Endothelial cell of umbilical vein (primary cell): ENCODE results near the gene PPP1R9A. TPM values are rescaled to one million over a fixed set of nuclear protein-coding genes. Genes with fewer than 3 reads are reported as not detected.

ENCODE experiments used
- BruUV-seq: library from RNA; stranded (reverse); fragments of 400-500 nt; replicated peaks from 2 replicates; lab custom pipeline; 2021; lab: Mats Ljungman, UMichigan
- CTCF ChIA-PET: fragments of 300-600, 350-600 bp; sonication (Branson Sonifier 250); formaldehyde crosslinking; loops from one replicate; lab custom pipeline; 2021; ENCODE audit warnings: antibody characterized with exemption, inconsistent platforms; lab: Charles Lee
- POLR2A ChIA-PET: fragments of 300-600, 350-600 bp; sonication (Branson Sonifier 250); formaldehyde crosslinking; loops from one replicate; lab custom pipeline; 2021; ENCODE audit warnings: antibody characterized with exemption, inconsistent platforms; lab: Charles Lee
- DNase-seq: peaks from one replicate; pipeline ENCODE4 v3.0.0-alpha.2; 2011; ENCODE audit warnings: low read depth, low spot score
- FAIRE-seq: peaks from 2 replicates; lab custom pipeline; 2011; peaks lifted over from hg19 to GRCh38; lab: Jason Lieb, UNC
- H2AFZ ChIP-seq: 2 replicates; pipeline ENCODE4 v1.6.0; 2012; ENCODE audit warnings: low read depth, low read length, control low read depth, inconsistent platforms
- H3K27ac ChIP-seq: 2 replicates; pipeline ENCODE4 v1.5.1; 2011; ENCODE audit warnings: low read depth, mild to moderate bottlenecking, control low read depth, low read length, moderate library complexity; ENCODE audit not compliant: insufficient read depth
- H3K27me3 ChIP-seq, 2 experiments: 2 replicates each; pipeline versions ENCODE4 v1.6.0 to v1.6.1; 2011; ENCODE audit warnings: low read length in 2 of 2, mixed read lengths in 1 of 2; ENCODE audit not compliant: control insufficient read depth in 2 of 2, insufficient read depth in 2 of 2
- H3K36me3 ChIP-seq, 2 experiments: 2 replicates in 1 of 2; 3 replicates in 1 of 2; pipeline ENCODE4 v1.5.1; 2011; ENCODE audit warnings: low read length in 2 of 2, mild to moderate bottlenecking in 1 of 2, moderate library complexity in 1 of 2; ENCODE audit not compliant: control insufficient read depth in 2 of 2, insufficient read depth in 2 of 2; ENCODE audit errors: extremely low read depth in 1 of 2
- H3K4me1 ChIP-seq: 3 replicates; pipeline ENCODE4 v1.5.1; 2011; ENCODE audit warnings: mild to moderate bottlenecking, low read length; ENCODE audit not compliant: control insufficient read depth, insufficient read depth; ENCODE audit errors: extremely low read depth
- H3K4me2 ChIP-seq: 2 replicates; pipeline ENCODE4 v1.6.1; 2011; ENCODE audit warnings: low read length, control low read depth, mixed read lengths; ENCODE audit not compliant: insufficient read depth
- H3K4me3 ChIP-seq, 3 experiments: fragments of 200-600 bp in 1 of 3; sonication (generic), shearing (Covaris generic) in 1 of 3; replicated peaks in 1 of 3; 2 replicates each; pipeline ENCODE4 v1.5.1; 2011 to 2016; ENCODE audit warnings: control low read depth in 3 of 3, low read length in 3 of 3, mild to moderate bottlenecking in 2 of 3, inconsistent platforms in 1 of 3, low read depth in 1 of 3, moderate library complexity in 1 of 3; ENCODE audit not compliant: insufficient read depth in 1 of 3
- H3K79me2 ChIP-seq: 2 replicates; pipeline ENCODE4 v1.6.0; 2012; ENCODE audit warnings: low read length, inconsistent platforms; ENCODE audit not compliant: control insufficient read depth, insufficient read depth
- H3K9ac ChIP-seq: replicated peaks from 2 replicates; pipeline ENCODE3; 2011; ENCODE audit warnings: low read length, control low read depth; ENCODE audit not compliant: insufficient read depth; ENCODE audit errors: extremely low read depth
- H3K9me1 ChIP-seq: replicated peaks from 3 replicates; pipeline ENCODE4 v1.6.0; 2011; ENCODE audit warnings: mild to moderate bottlenecking, low read length; ENCODE audit not compliant: control insufficient read depth, insufficient read depth; ENCODE audit errors: extremely low read depth
- H3K9me3 ChIP-seq: replicated peaks from 2 replicates; pipeline ENCODE4 v1.5.1; 2012; ENCODE audit warnings: low read length, inconsistent platforms; ENCODE audit not compliant: control insufficient read depth, insufficient read depth
- H4K20me1 ChIP-seq: replicated peaks from 2 replicates; pipeline ENCODE3; 2011; ENCODE audit warnings: mild to moderate bottlenecking, low read length; ENCODE audit not compliant: control insufficient read depth, insufficient read depth; ENCODE audit errors: extremely low read depth
- CTCF ChIP-seq, 2 donors: IDR thresholded peaks; 1 replicate in 1 of 2; 2 replicates in 1 of 2; pipeline ENCODE4 v1.5.1; 2011; ENCODE audit warnings: low read length in 2 of 2, mild to moderate bottlenecking in 2 of 2, moderate library complexity in 2 of 2, control low read depth in 1 of 2, inconsistent platforms in 1 of 2, low read depth in 1 of 2; ENCODE audit not compliant: insufficient read depth in 1 of 2; ENCODE audit errors: extremely low read depth in 1 of 2
- EZH2 ChIP-seq: IDR thresholded peaks from 2 replicates; pipeline ENCODE4 v1.6.1; 2012; ENCODE audit warnings: borderline replicate concordance, low read depth, mild to moderate bottlenecking, moderate library complexity, low read length, inconsistent platforms; ENCODE audit not compliant: severe bottlenecking
- FOS ChIP-seq: IDR thresholded peaks from 2 replicates; pipeline ENCODE4 v1.6.1; 2011; ENCODE audit warnings: mild to moderate bottlenecking, low read length, moderate library complexity, borderline replicate concordance; ENCODE audit not compliant: insufficient read depth
- GATA2 ChIP-seq: IDR thresholded peaks from 2 replicates; pipeline ENCODE4 v1.7.0; 2011; ENCODE audit warnings: low read depth, mild to moderate bottlenecking, moderate library complexity, mixed read lengths, low read length; ENCODE audit not compliant: insufficient read length, insufficient read depth
- JUN ChIP-seq: IDR thresholded peaks from 2 replicates; pipeline ENCODE4 v1.6.1; 2011; ENCODE audit warnings: borderline replicate concordance, low read depth; ENCODE audit not compliant: insufficient read length, insufficient read depth
- MAX ChIP-seq: IDR thresholded peaks from 2 replicates; pipeline ENCODE4 v1.6.1; 2011; ENCODE audit not compliant: insufficient read depth, insufficient read length
- MYC ChIP-seq: IDR thresholded peaks from one replicate; pipeline ENCODE4 v1.6.1; 2011; ENCODE audit warnings: mild to moderate bottlenecking, low read depth, low read length
- POLR2A ChIP-seq: IDR thresholded peaks from 2 replicates; pipeline ENCODE4 v1.6.1; 2012; ENCODE audit warnings: low read depth, mild to moderate bottlenecking, control low read depth, low read length
- POLR2AphosphoS5 ChIP-seq: IDR thresholded peaks from 2 replicates; pipeline ENCODE4 v1.6.1; 2012; ENCODE audit warnings: low read depth, mild to moderate bottlenecking, control low read depth, low read length, moderate library complexity; ENCODE audit not compliant: insufficient read depth
- dilution Hi-C: fragments of 300-500 bp; cut with MboI; formaldehyde crosslinking; loops from one replicate; pipeline ENCODE4 v1.15.0; 2019; ENCODE audit warnings: low sequenced_read_pairs; ENCODE audit not compliant: extremely low pct_ligation_motif_present
- intact Hi-C: fragments of 100-400 bp; cut with micrococcal nuclease; formaldehyde crosslinking; loops from one replicate; pipeline ENCODE4 v1.10.0; 2022
- polyA plus RNA-seq, 4 experiments: library from polyadenylated mRNA; depleted of rRNA in 3 of 4; stranded (reverse) in 3 of 4; unstranded in 1 of 4; fragments of >200 nt; gene quantifications; 2 replicates each; pipeline versions ENCODE4 v1.2.1 to v1.2.3, GENCODE V29; 2011 to 2012; ENCODE audit warnings: missing spikeins in 1 of 4
- total RNA-seq: library from RNA; stranded (reverse); gene quantifications from 2 replicates; pipeline ENCODE4 v1.2.3, GENCODE V29; 2021

The PPP1R9A gene
- total and polyA plus RNA-seq, 2 donors (not counting 3 experiments of a cell fraction or from before 2014, with no cell fraction given) = 0.50 to 3.0 TPM

GRCh38 chr7:95026018-95026417 lies 118.6 kb downstream of the PPP1R9A start:
- no peaks in the 10 kb centered on the region for H3K27me3 ChIP-seq
- H3K9ac ChIP-seq = no peak overlapping the region
- no TSS peak for BruUV-seq
- intact Hi-C loops = no loop called here
- H3K4me2 ChIP-seq = no peak overlapping the region
- ChIA-PET POLR2A (no interaction called here), CTCF (interaction anchor here (1.4 kb wide), 1 partner anchor 577 kb away, joined by 3 read pairs; no protein-coding TSS in a partner anchor)
- H3K36me3 ChIP-seq = no peaks in the 10 kb centered on the region
- no peaks in the 10 kb centered on the region for H3K9me1 ChIP-seq
- TF ChIP-seq POLR2A = no peak
- TF ChIP-seq JUN = no peak
- no peak for TF ChIP-seq FOS
- TF ChIP-seq MAX = no peak
- TF ChIP-seq POLR2AphosphoS5 = no peak
- no peak for TF ChIP-seq CTCF (IDR thresholded peaks at IDR 0.05; ENCODE audit: extremely low read depth in 1 of 2, insufficient read depth in 1 of 2, low read depth in 1 of 2, low read length in 2 of 2)
- no peak for TF ChIP-seq GATA2
- no peak for TF ChIP-seq EZH2
- TF ChIP-seq MYC = no peak
- no peaks in the 10 kb centered on the region for H3K79me2 ChIP-seq
- no peaks in the 10 kb centered on the region for H3K4me1 ChIP-seq
- DNase-seq (no peak), FAIRE-seq (no peak)
- no peak overlapping the region for H2AFZ ChIP-seq
- no peak overlapping the region for H3K27ac ChIP-seq
- H3K4me3 ChIP-seq = no peak overlapping the region
- H3K9me3 ChIP-seq = no peaks in the 10 kb centered on the region
- no peaks in the 10 kb centered on the region for H4K20me1 ChIP-seq
- dilution Hi-C loops = no loop called here
